Smooth muscle cell of trachea (primary cell): ENCODE results near the gene FLVCR1. TPM values are rescaled to one million over a fixed set of nuclear protein-coding genes. Genes with fewer than 3 reads are reported as not detected.

Source experiments
- total RNA-seq: library from RNA; depleted of rRNA; stranded (reverse); fragments of >200 nt; gene quantifications from 2 replicates; pipeline ENCODE4 v1.2.1, GENCODE V29; 2014

FLVCR1 gene
- total RNA-seq = 6.8 and 8.4 TPM in 2 replicates

GRCh38 chr1:212857992-212858460, at the start of gene FLVCR1:
TSS of gene FLVCR1 (plus strand) at chr1:212858275. CDS start at chr1:212858453, 178 bp downstream.

DNA sequence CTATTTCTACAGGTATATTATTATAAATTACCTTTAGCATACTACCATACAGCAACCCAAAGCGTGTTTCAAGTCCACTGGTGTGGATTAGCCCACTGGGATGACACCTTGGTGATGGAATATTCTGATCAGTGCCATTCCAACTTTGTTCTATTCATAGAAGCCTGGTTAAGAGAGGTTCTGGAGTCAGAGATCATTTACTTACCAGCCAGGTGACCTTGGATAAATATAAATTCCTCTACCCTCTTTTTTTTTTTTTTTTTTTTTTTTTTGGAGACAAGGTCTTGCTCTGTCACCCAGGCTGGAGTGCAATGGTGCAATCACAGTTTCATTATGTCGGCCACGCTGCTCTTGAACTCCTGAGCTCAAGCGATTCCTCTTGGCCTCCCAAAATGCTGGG, 10.5 kb upstream of the FLVCR1 start, which contains the start of gene SPATA45:
Gene SPATA45 (minus strand): TSS at position 101 of the 400 bp plus-strand sequence. CDS start 11,500 bp downstream, outside the sequence.

Other genes with a start within 250 kb of the FLVCR1 start
- gene ATF3, start 249.5 kb upstream of the FLVCR1 start, total RNA-seq = 5.8 and 12.6 TPM in 2 replicates
- 1.2 and 3.1 TPM in 2 replicates for gene BATF3, start 158.4 kb upstream of the FLVCR1 start, total RNA-seq
- 40.2 and 50.0 TPM in 2 replicates for gene NSL1, start 66.5 kb upstream of the FLVCR1 start, total RNA-seq
- 20.0 and 25.5 TPM in 2 replicates for gene TATDN3, start 66.4 kb upstream of the FLVCR1 start, total RNA-seq
- not detected in 2 replicates for gene SPATA45, start 10.6 kb upstream of the FLVCR1 start, total RNA-seq
- gene VASH2, start 92.3 kb downstream of the FLVCR1 start, total RNA-seq = 0.99 and 1.0 TPM in 2 replicates
- gene ANGEL2, start 157.6 kb downstream of the FLVCR1 start, total RNA-seq = 58.1 and 68.7 TPM in 2 replicates
- 36.1 and 39.0 TPM in 2 replicates for gene RPS6KC1, start 193.0 kb downstream of the FLVCR1 start, total RNA-seq